NB4 (cell line): ENCODE data around the gene TMED8.

ENCODE experiments used
- DNase-seq: peaks from one replicate; pipeline ENCODE4 v3.0.0; 2010; ENCODE audit warnings: low read depth
- H3K4me3 ChIP-seq: one replicate; pipeline ENCODE4 v1.5.1; 2011; ENCODE audit warnings: mild to moderate bottlenecking, low read depth, low read length, moderate library complexity
- CTCF ChIP-seq: IDR thresholded peaks from one replicate; pipeline ENCODE4 v1.5.1; 2012; ENCODE audit warnings: low read depth, low read length
- MAX ChIP-seq: IDR thresholded peaks from 2 replicates; pipeline ENCODE4 v1.6.1; 2011; ENCODE audit warnings: low read depth, low read length
- MYC ChIP-seq: IDR thresholded peaks from 2 replicates; pipeline ENCODE4 v1.6.1; 2011; ENCODE audit warnings: low read depth, low read length
- POLR2A ChIP-seq: IDR thresholded peaks from 2 replicates; pipeline ENCODE4 v1.6.1; 2011; ENCODE audit warnings: mild to moderate bottlenecking; ENCODE audit not compliant: insufficient read length; ENCODE audit errors: extremely low read depth

TMED8 gene

GRCh38 chr14:77372304-77372841, 4.5 kb downstream of the TMED8 start:
- TF ChIP-seq MAX, result no peak
- no peak for TF ChIP-seq POLR2A
- no peak for TF ChIP-seq MYC
- TF ChIP-seq CTCF, result no peak
- H3K4me3 ChIP-seq, result no peak overlapping the region
- DNase-seq, result no peak

GRCh38 chr14:77369285-77369684, 7.6 kb downstream of the TMED8 start:
- no peak overlapping the region for H3K4me3 ChIP-seq

GRCh38 chr14:77364146-77364545, 12.7 kb downstream of the TMED8 start:
- no peak overlapping the region for H3K4me3 ChIP-seq
- DNase-seq, result no peak
- TF ChIP-seq MYC, result no peak
- no peak for TF ChIP-seq POLR2A
- no peak for TF ChIP-seq CTCF
- no peak for TF ChIP-seq MAX

More at GRCh38 chr14:77369285-77369684, 7.6 kb downstream of the TMED8 start:
- no peak for DNase-seq
- TF ChIP-seq MAX, result no peak
- TF ChIP-seq CTCF, result no peak
- TF ChIP-seq MYC, result no peak
- TF ChIP-seq POLR2A, result no peak

GRCh38 chr14:77359626-77360025, 17.3 kb downstream of the TMED8 start:
- no peak for TF ChIP-seq MYC
- no peak for TF ChIP-seq CTCF
- no peak for TF ChIP-seq POLR2A
- TF ChIP-seq MAX, result no peak
- H3K4me3 ChIP-seq, result no peak overlapping the region
- DNase-seq, result no peak

GRCh38 chr14:77356899-77357298, 20.0 kb downstream of the TMED8 start:
- TF ChIP-seq CTCF (no peak), POLR2A (no peak), MAX (no peak), MYC (no peak)
- no peak overlapping the region for H3K4me3 ChIP-seq
- DNase-seq, result no peak

- no peak for TF ChIP-seq POLR2A
- no peak for TF ChIP-seq CTCF
- TF ChIP-seq MYC, result no peak
- no peak for TF ChIP-seq MAX
- no peak overlapping the region for H3K4me3 ChIP-seq
- DNase-seq, result no peak
These were observed 21.1 kb downstream of the TMED8 start for GRCh38 chr14:77355811-77356210.
